ENCODE results near the gene KBTBD8. TPM values are rescaled to one million over a fixed set of nuclear protein-coding genes. Genes with fewer than 3 reads are reported as not detected.

The KBTBD8 gene
- total RNA-seq, 4 donors from 2014 or later: 0.84 to 3.1 (median 1.6) TPM

- ATAC-seq (ENCODE audit: low FRiP score): no peak
- no peak for DNase-seq (ENCODE audit: low spot score)
Measured at GRCh38 chr3:66997560-66998112, 471 bp upstream of the KBTBD8 start.

GRCh38 chr3:66998904-66999235 lies 763 bp downstream of the KBTBD8 start:
- no peak for TF ChIP-seq CTCF (IDR thresholded peaks at IDR 0.05)
- no peak for DNase-seq (ENCODE audit: low spot score)
- ATAC-seq (ENCODE audit: low FRiP score): no peak

More at GRCh38 chr3:66997560-66998112, 471 bp upstream of the KBTBD8 start:
- no peak for TF ChIP-seq CTCF (IDR thresholded peaks at IDR 0.05)

GRCh38 chr3:67000009-67000408 lies 1.9 kb downstream of the KBTBD8 start:
- no peak for TF ChIP-seq CTCF (IDR thresholded peaks at IDR 0.05)
- DNase-seq (ENCODE audit: low spot score) (no peak), ATAC-seq (ENCODE audit: low FRiP score) (no peak)

GRCh38 chr3:67001086-67001861 lies 3.2 kb downstream of the KBTBD8 start:
- TF ChIP-seq CTCF (IDR thresholded peaks at IDR 0.05): no peak
- no peak for ATAC-seq (ENCODE audit: low FRiP score)
- DNase-seq (ENCODE audit: low spot score): no peak

- TF ChIP-seq CTCF (IDR thresholded peaks at IDR 0.05): no peak
- no peak for ATAC-seq (ENCODE audit: low FRiP score)
- no peak for DNase-seq (ENCODE audit: low spot score)
Measured at GRCh38 chr3:67005974-67006373, 7.9 kb downstream of the KBTBD8 start.

- ATAC-seq (ENCODE audit: low FRiP score) (no peak), DNase-seq (ENCODE audit: low spot score) (no peak)
- TF ChIP-seq CTCF (IDR thresholded peaks at IDR 0.05): no peak
Measured at GRCh38 chr3:67006460-67006859, 8.4 kb downstream of the KBTBD8 start.

- DNase-seq (ENCODE audit: low spot score): no peak
- ATAC-seq (ENCODE audit: low FRiP score): no peak
- TF ChIP-seq CTCF (IDR thresholded peaks at IDR 0.05): no peak
Measured at GRCh38 chr3:67008388-67008787, 10.3 kb downstream of the KBTBD8 start.

All from omental fat pad (tissue), 4 donors.